MM.1S (cell line): ENCODE results near the gene ARFRP1.

ENCODE experiments used
- DNase-seq: peaks from one replicate; pipeline ENCODE4 v3.0.0-alpha.2; 2015
- H2AFZ ChIP-seq: fragments of 300-600 bp; sonication (generic); 2 replicates; pipeline ENCODE4 v1.6.0; 2016; ENCODE audit warnings: antibody characterized with exemption, low read length
- H3F3A ChIP-seq: fragments of 300-600 bp; sonication (generic); 2 replicates; pipeline ENCODE4 v1.6.1; 2016; ENCODE audit warnings: mild to moderate bottlenecking, antibody characterized with exemption, low read length, moderate library complexity, mixed read lengths; ENCODE audit not compliant: insufficient read depth
- H3K27ac ChIP-seq: fragments of 300-600 bp; sonication (generic); 2 replicates; pipeline ENCODE4 v1.5.1; 2016; ENCODE audit warnings: mild to moderate bottlenecking, low read length
- H3K27me3 ChIP-seq: fragments of 300-600 bp; sonication (generic); replicated peaks from 2 replicates; pipeline ENCODE4 v1.6.0; 2016; ENCODE audit warnings: low read length; ENCODE audit not compliant: insufficient read depth
- H3K36me3 ChIP-seq: fragments of 300-600 bp; sonication (generic); replicated peaks from 2 replicates; pipeline ENCODE4 v1.6.1; 2016; ENCODE audit warnings: mild to moderate bottlenecking, low read length, mixed read lengths; ENCODE audit not compliant: insufficient read depth
- H3K4me1 ChIP-seq: fragments of 300-600 bp; sonication (generic); 2 replicates; pipeline ENCODE4 v1.6.1; 2016; ENCODE audit warnings: low read length, mixed read lengths
- H3K4me2 ChIP-seq: fragments of 300-600 bp; sonication (generic); 2 replicates; pipeline ENCODE4 v1.6.0; 2016; ENCODE audit warnings: low read depth, low read length
- H3K4me3 ChIP-seq: fragments of 300-600 bp; sonication (generic); 2 replicates; pipeline ENCODE4 v1.5.1; 2016; ENCODE audit warnings: low read length, mixed read lengths
- H3K79me2 ChIP-seq: fragments of 300-600 bp; sonication (generic); 2 replicates; pipeline ENCODE4 v1.6.1; 2016; ENCODE audit warnings: mixed run types, low read length, mixed read lengths
- H3K9ac ChIP-seq: fragments of 300-600 bp; sonication (generic); 2 replicates; pipeline ENCODE4 v1.6.1; 2016; ENCODE audit warnings: low read length, mixed read lengths
- H3K9me2 ChIP-seq: fragments of 300-600 bp; sonication (generic); replicated peaks from 2 replicates; pipeline ENCODE4 v1.6.1; 2016; ENCODE audit warnings: mild to moderate bottlenecking, low read length, mixed read lengths; ENCODE audit not compliant: insufficient read depth
- H3K9me3 ChIP-seq: fragments of 300-600 bp; sonication (generic); replicated peaks from 2 replicates; pipeline ENCODE4 v1.6.1; 2016; ENCODE audit warnings: mild to moderate bottlenecking, low read length, mixed read lengths; ENCODE audit not compliant: insufficient read depth
- H4K20me1 ChIP-seq: fragments of 300-600 bp; sonication (generic); 2 replicates; pipeline ENCODE4 v1.6.1; 2016; ENCODE audit warnings: mild to moderate bottlenecking, low read length, moderate library complexity, mixed read lengths; ENCODE audit not compliant: insufficient read depth
- EZH2 ChIP-seq: fragments of 300-600 bp; sonication (generic); optimal IDR thresholded peaks from 2 replicates; pipeline ENCODE3; 2017; ENCODE audit warnings: low read depth, mild to moderate bottlenecking, antibody characterized with exemption, low read length, mixed read lengths
- EZH2phosphoT487 ChIP-seq: fragments of 300-600 bp; sonication (generic); IDR thresholded peaks from 2 replicates; pipeline ENCODE4 v1.6.1; 2018; ENCODE audit warnings: antibody characterized with exemption, low read length
- TF ChIP-seq, protein P1 (sequence below): fragments of 300-600 bp; sonication (generic); IDR thresholded peaks from 2 replicates; pipeline ENCODE4 v1.5.1; 2016; ENCODE audit warnings: antibody characterized with exemption, low read length, mixed read lengths

Gene ARFRP1

DNA sequence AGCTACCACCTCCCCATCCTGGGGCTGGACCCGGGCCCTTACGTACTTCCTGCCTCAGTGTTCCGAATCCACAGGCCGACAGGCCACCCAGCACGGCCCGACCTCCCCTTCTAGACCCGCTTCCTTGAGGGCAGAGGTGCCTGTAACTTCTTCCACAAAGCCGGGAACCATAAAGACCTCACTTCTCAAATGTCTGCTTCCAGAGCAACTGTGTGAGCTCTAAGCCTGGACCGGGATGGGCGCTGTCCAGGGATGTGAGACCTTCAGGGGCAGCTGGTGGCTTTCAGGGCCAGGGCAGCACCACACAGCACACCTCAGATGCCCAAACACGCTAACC lies 41.1 kb upstream of the ARFRP1 start:
- TF ChIP-seq EZH2phosphoT487 (no peak), EZH2 (no peak)
- TF ChIP-seq, protein P1, sequence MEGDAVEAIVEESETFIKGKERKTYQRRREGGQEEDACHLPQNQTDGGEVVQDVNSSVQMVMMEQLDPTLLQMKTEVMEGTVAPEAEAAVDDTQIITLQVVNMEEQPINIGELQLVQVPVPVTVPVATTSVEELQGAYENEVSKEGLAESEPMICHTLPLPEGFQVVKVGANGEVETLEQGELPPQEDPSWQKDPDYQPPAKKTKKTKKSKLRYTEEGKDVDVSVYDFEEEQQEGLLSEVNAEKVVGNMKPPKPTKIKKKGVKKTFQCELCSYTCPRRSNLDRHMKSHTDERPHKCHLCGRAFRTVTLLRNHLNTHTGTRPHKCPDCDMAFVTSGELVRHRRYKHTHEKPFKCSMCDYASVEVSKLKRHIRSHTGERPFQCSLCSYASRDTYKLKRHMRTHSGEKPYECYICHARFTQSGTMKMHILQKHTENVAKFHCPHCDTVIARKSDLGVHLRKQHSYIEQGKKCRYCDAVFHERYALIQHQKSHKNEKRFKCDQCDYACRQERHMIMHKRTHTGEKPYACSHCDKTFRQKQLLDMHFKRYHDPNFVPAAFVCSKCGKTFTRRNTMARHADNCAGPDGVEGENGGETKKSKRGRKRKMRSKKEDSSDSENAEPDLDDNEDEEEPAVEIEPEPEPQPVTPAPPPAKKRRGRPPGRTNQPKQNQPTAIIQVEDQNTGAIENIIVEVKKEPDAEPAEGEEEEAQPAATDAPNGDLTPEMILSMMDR: no peak
- Histone ChIP-seq H3K4me1 (no peaks in the 10 kb centered on the region), H3K27ac (no peak overlapping the region), H4K20me1 (no peaks in the 10 kb centered on the region), H3K79me2 (no peaks in the 10 kb centered on the region), H3K9me2 (no peaks in the 10 kb centered on the region), H3K27me3 (peaks cover 29% of the 10 kb centered on the region), H3K9ac (no peak overlapping the region), H3F3A (no peaks in the 10 kb centered on the region), H3K36me3 (no peaks in the 10 kb centered on the region), H3K4me3 (no peak overlapping the region), H2AFZ (no peak overlapping the region), H3K4me2 (no peak overlapping the region), H3K9me3 (no peaks in the 10 kb centered on the region)
- no peak for DNase-seq

DNA sequence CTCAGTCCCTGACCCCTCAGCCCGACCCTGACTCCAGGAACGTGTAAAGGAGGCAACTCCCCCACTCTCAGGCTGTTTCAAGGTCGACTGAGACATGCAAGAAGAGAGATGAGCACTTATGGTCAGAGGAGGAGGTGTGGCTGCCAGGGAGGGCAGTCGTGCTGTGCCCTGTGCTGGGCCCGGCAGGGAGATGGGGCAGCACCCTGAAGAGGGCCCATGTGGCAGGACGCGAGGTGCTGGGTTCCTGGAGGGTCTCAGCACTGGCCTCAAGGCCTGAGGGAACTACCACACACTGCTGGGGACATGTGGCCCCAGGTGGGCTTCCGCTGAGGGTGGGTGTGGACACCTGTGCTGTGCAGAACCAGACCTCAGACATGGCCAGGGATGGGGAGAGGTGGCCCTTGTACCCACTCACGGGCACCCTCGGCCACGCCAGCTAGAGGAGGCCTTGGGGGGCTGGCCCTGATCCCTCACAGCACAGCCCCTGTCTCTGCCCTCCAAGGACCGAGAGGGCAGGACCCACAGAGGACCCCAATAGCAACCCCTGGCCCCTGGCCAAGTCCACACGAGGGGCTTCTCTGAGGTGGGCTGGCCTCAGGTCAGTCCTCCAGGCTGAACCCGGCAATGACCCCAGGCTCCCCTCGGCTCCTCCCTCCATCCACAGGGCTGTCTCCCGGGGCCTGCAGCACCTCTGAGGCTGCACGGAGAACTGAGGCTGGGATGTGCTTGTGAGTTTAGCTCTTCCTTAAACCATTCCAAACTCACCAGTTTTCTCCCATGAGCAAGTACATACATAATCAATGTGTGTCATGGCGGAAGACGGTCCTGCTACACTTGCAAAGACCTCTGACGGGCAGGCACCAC lies 40.5 kb upstream of the ARFRP1 start:
- no peaks in the 10 kb centered on the region for H3K79me2 ChIP-seq
- no peak overlapping the region for H3K9ac ChIP-seq
- H3K9me3 ChIP-seq: no peaks in the 10 kb centered on the region
- H3K4me3 ChIP-seq: no peak overlapping the region
- DNase-seq: no peak
- no peaks in the 10 kb centered on the region for H3F3A ChIP-seq
- H4K20me1 ChIP-seq: no peaks in the 10 kb centered on the region
- TF ChIP-seq, protein P1: no peak
- TF ChIP-seq EZH2phosphoT487: no peak
- no peak for TF ChIP-seq EZH2
- H3K36me3 ChIP-seq: no peaks in the 10 kb centered on the region
- H3K27ac ChIP-seq: no peak overlapping the region
- peaks cover 23% of the 10 kb centered on the region; the same call in 1 of the 2 replicates for H3K27me3 ChIP-seq
- no peak overlapping the region for H3K4me2 ChIP-seq
- H3K9me2 ChIP-seq: no peaks in the 10 kb centered on the region
- H3K4me1 ChIP-seq: no peaks in the 10 kb centered on the region
- no peak overlapping the region for H2AFZ ChIP-seq

DNA sequence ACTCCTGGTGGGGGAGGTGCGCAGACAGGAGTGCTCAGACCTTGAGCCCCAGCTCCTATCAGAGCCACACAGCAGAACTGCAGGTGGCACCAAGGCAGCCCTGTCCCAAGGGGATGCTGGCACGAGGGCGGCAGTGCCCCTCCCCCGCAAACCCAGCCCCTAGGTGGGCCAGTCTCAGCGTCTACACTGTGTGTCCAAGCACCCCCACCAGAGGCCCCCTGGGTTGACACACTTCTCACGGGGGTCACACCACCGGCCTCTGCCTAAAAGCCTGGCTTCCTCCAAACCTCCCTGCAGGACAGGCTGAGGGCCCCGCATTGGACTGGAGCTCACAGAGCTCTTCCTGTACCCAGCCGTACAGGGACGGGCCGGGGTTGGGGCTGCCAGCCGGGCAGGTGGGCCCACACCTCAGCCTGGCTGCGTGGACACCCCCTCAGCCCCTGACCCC lies 39.9 kb upstream of the ARFRP1 start:
- Histone ChIP-seq H3K27me3 (peaks cover 16% of the 10 kb centered on the region; the same call in 1 of the 2 replicates), H3F3A (no peaks in the 10 kb centered on the region), H3K36me3 (no peaks in the 10 kb centered on the region), H2AFZ (no peak overlapping the region), H3K9me3 (no peaks in the 10 kb centered on the region), H4K20me1 (no peaks in the 10 kb centered on the region), H3K9ac (no peak overlapping the region), H3K4me1 (no peaks in the 10 kb centered on the region), H3K4me2 (no peak overlapping the region), H3K9me2 (no peaks in the 10 kb centered on the region), H3K27ac (no peak overlapping the region), H3K4me3 (no peak overlapping the region), H3K79me2 (no peaks in the 10 kb centered on the region)
- DNase-seq: no peak
- TF ChIP-seq EZH2 (no peak), EZH2phosphoT487 (no peak)
- TF ChIP-seq, protein P1: no peak
